DMS153 (cell line): ENCODE data around the gene REEP6.

Experiments
- DNase-seq: peaks from one replicate; lab custom pipeline; 2025; lab: John Stamatoyannopoulos, UW

The REEP6 gene

DNA sequence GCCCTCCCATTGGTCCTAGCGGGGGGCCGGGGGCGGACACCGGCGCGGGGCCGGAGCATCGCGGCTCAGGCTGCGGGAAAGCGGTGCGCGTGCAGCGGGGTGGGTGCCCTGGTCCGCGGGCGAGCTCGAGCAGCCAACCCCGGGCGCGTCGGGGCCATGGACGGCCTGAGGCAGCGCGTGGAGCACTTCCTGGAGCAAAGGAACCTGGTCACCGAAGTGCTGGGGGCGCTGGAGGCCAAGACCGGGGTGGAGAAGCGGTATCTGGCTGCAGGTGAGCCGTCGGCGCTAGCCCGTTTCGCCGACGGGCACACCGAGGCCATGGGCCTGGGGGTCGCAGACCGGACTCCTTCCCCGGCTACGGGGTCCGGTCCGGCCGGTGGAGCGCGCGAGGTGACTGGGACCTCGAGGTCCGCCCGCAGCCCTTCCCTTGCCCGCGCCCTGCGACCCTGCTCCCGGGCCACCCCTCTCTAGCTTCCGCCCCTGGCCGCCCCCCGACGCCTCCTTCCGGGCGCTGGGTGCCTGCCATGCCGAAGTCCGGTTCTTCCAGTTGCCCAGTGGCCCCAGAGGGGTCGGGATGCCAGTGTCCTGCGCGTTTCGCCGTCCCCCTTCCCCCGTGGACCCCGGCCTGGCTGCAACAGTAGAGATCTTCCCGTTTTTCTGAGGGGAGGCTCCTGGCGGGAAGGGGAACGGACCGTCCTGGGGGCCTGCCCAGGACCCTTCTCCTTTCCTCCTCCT lies at the start of gene REEP6:
REEP6 (plus strand) TSS at position 68 of the 735 bp plus-strand sequence; CDS start at position 157, 89 bp downstream.
- DNase-seq: no peak

DNA sequence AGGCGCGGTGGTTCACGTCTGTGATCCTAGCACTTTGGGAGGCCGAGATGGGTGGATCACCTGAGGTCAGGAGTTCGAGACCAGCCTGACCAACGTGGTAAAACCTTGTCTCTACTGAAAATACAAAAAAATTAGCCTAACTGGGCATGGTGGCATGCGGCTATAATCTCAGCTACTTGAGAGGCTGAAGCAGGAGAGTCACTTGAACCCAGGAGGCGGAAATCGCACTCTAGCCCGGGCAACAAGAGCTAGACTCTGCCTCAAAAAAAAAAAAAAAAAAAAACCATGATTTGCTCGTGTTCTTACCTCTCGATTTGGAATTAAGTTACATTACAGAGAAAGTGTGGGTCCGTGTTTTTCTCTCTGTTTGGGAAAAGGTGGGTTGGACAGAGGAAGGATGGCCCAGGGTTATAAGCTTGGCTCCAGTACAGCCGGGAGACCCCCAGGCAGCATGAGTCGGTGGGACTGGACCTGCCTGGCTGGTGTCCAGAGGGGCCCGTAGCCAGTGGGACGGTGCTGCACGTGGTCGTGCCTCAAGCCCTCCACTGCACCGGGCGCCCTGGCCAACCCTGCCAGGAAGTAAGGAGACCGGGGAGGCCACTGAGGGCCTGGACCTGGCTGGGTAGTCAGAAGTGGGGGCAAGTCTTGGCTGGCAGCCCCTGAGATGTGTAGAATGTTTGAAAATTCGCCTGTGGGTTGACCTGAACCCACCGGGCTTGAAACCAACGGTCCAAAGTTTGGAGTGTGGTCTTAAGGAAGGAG lies 49.1 kb upstream of the REEP6 start:
- DNase-seq: no peak

DNA sequence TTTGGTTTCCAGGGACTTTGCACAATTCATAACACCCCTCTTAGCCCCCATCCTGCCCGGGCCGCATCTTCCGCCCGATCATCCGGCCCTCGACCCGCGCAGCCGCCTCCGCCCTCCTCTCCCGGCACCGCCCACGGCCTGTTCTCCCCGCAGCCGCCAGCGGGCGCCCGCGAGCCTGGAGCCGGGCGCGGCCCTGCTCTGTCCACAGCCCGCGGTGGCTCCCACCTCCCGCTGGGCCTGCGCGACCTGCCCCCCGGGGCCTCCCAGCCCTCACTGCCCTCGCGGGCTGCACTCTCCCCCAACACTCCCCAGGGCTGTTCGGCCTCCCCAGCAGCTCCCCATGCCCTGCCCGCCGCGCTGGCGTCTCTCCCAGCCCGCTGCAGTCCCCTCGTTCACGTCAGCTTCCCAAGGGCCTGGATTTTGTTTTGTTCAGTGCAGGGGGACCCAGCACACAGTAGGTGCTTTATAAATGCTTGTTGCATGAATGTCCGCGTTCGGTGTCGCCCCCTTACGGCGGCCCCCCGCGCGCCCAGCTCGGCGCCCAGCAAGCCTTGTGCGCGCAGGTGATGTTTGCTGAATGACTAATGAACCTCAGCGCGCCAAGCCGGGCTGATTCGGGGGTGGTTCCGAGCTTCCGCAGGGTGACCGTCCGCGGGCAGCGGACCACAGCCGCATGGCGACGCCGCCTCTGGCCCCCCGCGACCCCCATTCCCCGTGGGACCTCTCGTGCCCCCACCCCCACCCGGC lies 45.6 kb upstream of the REEP6 start:
- no peak for DNase-seq

DNA sequence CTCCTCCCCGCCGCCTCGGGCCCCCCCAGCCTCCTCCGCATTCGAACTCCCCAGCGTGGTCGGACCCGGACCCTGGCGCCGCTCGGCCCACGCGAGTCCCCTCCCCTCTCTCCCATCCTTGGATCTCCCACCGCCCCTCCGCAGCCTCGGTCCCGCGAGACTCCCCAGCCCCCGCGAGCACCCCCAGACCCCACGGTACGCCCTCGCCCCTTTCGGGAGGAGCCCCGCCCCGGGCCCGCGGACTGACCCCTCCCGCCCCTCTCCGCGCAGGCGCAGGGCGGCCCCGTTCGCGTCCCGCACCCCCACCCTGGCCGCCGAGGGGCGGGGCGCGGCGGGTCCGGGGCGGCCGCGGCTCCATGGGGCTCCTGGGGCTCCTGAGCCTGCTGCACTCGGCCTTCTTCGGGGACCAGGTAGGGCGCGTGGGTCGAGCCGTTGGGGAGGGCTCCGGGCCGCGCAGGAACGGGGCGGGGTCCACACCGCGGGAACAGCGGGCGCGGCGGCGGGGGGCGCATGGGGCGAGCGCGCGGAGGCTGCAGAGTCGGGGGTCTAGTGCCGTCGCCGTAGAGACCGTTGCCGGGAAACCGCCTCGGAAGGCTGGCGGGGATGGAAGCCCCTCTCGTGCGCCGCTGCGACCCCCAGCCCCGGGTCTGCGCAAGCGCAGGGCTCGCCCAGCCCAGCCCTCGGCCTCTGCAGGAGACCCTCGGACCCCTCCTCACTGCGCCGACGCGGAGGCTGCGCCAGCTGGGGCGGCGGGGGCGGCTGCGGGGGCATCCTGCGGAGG lies 44.9 kb upstream of the REEP6 start:
- DNase-seq: no peak

DNA sequence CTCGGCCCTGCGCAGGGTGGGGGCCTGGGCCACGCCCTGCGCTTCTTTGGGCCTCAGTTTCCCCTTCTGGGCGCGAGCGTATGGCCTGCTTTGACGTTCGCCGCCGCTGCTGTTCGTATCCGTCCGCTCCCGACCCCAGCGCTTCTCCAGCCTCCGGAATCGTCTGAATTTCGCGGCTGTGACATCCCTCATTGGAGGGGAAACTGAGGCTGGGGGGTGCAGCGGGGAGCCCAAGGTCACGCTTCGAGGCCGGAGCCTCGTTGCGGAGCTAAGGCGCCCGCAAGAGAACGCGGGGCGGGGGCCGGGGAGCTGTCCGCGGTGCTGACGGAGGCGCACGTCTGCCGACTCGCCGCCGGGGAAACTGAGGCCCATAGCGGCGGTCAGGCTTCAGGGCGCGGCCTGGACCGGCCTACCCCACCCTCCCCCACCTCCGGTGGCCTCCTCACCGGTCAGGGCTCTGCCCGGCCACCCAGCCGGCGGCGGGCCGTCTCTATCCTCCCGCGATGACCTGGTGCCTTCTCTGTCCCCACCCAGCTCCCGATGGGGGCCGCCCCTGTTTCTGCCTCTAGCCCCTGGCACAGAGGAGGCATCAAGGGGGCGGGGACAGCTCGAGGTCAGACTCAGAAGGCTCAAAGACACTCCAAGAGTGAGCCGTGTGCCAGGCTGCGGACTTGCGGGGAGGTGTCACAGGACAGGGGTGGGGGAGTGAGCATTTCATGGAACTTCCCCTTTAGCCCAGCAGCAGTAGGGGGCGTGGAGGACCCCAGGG lies 44.1 kb upstream of the REEP6 start:
- DNase-seq: no peak

DNA sequence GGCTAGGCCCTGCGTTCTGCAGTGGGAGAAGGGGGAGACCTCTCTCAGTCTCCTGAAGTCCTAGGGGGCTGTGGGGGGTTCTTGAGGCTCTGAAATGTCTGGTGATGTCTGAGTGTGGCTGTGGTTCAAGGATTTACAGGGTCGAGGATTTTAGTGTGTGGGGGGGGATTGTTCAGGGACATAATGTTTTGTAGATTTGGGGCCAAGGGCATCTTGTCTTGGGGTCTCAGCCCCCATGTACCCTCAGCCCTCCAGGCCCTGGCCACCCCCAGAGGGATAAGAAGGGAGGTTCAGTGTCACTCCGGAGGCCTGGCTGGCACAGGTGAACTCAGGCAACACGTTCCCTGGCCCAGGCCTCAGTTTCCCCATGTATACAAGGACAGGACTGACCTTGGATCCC lies 43.5 kb upstream of the REEP6 start:
- DNase-seq: no peak

DNA sequence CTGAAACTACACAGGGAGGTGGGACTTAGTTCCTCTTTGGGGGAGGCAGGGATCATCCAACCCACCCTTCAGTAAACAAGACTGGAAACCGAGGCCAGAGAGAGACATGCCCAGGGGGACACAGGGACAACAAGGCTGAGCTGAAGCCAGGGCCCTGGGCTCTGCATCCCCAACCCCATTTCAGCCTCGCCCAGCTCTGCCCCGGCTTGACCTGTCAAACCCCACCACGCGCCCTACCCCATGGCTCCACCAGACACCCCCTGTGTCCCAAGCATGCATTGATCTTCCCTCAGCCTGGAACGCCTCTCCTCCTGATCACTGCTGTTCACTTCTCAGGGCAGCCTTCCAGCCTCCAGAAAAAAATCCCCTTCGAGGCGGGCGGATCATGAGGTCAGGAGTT lies 43.0 kb upstream of the REEP6 start:
- no peak for DNase-seq

DNA sequence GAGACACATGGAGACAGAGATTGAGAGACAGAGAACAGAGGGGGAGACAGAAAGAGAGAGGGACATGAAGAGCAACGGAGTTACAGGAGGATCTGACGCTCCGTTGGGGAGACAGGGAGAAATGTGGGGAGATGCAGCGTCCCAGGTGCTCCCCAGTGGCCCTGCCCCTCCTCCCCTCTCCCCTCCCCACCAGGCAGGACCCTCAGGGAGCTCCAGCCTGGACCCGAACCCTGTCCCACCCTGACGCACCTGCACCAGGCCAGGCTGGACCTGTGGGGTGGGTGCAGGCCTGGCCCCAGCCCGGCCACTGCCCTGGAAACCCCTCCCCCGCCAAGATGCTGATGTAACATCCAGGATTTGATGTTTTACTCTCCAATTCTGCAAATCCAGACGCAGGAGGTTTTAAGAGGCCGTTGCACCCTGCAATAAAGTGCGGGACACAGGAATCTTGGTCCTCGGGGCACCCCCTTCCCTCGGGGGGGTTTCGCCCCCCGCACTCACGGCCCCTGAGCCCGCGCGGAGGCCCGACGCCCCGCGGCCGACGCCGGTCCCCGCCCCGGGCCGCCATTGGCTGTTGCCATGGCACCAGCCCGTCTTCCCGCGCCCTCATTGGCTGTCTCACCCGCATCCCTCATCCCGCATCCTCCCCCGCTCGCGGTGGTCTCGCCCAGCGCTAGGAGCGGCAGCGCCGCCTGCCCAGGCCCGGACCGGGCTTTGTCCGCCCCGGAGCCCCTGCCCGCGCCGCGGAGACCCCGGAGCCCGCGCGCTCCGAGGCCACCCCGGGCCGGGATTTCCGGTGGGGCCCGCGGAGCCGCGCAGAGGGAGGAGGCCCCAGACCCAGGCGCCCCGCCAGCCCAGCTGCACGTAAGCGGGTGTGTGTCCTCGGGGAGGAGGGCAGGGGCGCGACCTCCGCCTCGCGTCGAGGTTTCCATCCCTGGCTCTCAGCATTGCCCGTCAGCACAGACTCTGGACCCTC lies 41.2 kb upstream of the REEP6 start, which contains the start of gene APC2:
APC2 (plus strand) TSS at position 655 of the 976 bp plus-strand sequence. CDS start 2,881 bp downstream, outside the sequence.
- DNase-seq: no peak

DNA sequence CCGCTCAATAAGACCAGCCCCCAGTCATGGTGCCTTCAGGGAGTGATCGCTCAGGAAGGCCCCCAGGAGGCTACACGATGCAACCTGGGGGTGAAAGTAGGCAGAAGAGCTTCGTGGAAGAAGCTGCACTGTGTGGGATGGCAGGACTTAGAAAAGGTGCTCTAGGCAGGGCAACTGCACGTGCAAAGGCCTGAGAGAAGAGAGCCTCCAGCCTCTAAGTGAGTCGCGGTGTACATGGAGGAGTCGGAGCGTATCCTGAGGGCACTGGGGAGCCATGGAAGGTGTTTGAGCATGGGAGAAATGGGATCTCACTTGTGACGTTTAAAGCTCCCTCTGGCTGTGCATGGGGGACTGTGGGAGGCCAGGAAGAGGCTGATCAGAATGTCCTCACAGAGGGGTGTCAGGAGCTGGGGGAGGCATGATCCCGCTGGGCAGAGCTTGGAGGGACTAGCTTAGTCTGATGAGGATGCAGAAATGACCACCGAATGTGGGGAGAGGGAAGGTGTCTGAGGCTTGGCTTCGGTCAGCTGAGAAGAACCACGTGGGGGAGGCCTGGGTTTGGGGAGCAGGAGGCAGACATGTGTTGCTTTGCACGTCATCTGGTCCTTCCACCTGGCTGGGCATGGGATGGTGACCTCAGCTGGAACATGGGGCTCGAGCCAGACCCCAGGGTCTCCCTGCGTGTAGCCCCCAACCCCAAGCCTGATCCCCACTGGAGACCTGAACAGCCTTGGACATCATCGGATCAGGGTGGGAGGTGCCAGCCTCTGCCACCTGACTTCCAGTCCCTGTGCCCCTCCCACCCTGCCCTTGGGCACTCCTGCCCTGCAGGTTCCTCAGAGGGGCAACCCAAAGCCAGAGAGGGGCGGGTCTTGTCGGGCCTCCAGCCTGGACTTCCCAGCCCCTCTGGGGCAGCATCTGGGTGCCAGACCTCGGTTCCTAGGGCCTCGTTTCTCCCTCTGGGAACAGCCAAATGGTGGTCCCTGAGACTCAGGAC lies 39.9 kb upstream of the REEP6 start:
- no peak for DNase-seq

DNA sequence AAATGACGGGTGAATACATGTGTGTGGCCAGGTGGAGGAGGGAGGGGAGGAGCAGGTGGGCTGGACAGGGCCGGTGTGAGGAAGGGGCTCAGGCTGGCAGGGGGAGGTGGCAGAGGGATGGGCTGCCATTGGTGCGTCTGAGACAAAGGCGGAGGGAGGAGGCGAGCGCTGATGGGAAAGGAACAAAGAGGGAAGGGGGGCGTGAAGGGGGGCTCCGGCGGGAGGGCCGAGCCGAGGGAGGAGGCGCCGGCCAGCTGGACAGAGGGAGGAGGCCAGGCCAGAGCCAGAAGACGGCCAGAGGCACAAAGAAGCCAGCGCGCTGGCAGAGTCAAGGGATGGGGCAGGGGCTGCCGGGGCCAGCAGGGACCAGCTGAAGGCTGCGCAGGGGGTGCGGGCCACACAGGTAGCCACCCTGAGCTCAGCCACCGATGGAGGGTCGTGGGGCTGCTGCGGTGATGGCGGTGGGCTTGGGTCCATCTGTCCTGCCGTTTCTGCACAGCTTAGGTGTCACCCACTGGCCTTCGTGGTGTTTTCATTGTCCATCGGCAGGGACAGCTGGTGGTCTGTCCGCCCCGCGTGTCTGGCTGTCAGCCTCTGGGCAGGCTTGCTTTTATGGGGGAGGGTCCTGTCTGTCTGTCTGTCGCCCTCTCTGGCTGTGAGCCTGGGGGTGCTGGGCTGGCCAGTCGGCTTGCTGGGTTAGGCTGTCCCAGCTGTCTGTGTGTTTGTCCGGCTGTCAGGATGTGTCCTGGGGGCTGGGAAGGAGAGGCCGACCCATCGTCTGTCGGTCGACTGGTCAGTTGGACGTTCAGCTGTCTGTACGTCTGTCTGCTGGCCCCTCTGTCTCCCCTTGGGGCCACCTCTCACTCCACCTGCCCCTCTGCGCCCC lies 38.8 kb upstream of the REEP6 start:
- DNase-seq: no peak

DNA sequence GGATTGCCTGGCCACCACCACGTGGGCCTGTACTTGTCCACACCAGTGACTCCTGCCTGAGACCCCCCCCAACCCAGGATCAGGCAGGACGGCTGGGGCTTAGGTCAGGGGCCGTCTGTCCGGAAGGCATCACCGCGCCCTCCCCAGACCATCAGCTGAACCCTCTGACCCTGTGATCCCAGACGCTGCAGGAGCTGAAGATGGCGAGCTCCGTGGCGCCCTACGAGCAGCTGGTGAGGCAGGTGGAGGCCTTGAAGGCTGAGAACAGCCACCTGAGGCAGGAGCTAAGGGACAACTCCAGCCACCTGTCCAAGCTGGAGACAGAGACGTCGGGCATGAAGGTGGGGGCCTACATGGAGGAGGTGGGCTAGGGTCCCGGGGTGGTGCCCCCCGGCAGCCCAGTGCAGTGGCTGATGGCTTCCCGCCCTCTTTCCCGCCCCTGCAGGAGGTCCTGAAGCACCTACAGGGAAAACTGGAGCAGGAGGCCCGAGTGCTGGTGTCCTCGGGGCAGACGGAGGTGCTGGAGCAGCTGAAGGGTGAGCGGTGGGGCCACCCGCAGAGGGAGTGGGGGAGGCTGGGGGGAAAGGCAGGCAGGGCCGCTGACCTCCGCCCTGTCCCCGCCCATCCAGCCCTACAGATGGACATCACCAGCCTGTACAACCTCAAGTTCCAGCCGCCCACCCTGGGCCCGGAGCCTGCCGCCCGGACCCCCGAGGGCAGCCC lies 38.0 kb upstream of the REEP6 start:
- no peak for DNase-seq

DNA sequence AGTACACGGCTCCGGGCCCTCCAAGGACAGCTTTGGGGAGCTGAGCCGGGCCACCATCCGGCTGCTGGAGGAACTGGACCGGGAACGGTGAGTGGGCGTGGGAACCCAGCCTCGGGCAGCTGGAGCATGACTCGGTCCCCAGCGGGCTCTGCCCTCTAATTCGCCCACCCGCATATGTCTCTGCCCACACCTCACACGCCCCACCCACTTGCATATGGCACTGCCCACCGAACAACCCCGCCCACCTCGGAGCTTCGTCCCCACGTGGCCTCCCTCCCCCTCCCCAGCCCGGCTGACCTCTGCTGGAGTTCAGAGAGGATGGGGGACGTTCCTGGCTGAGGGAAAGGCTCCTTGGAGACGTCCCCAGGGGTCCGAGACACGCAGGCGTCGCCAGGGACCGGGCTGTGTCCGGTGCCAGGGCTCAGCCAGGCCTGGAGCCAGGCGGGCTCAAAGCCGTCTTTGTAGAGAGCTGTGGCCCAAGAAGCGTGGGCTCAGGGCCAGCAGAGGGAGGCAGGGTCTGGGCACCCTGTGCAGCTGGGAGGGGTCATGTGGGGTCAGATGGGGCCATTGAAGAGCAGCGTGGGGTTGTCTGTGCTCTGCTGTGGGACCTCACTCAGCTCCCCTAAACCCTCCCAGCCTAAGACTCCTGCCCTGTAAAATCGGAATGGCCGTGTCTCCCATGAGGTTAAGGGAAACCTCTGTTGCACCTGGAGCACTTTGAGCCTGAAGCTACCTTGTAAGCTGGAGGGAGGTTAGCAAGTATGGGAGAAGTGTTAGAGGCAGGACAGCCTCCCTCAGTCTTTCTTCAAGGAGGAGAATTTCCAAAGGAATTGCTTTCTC lies 37.2 kb upstream of the REEP6 start:
- no peak for DNase-seq

DNA sequence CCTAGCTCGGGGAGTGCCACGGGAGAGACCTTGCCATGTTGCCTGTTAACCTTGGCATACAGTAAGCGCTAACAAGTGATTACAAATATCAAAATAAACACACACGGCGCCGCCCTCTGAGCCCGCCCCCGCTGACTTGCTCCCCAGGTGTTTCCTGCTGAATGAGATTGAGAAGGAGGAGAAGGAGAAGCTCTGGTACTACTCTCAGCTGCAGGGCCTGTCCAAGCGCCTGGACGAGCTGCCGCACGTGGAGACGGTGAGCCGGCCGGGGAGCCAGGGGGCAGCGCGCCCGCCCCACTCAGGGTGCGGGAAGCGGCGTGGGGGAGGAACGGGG lies 36.0 kb upstream of the REEP6 start:
- DNase-seq: no peak

DNA sequence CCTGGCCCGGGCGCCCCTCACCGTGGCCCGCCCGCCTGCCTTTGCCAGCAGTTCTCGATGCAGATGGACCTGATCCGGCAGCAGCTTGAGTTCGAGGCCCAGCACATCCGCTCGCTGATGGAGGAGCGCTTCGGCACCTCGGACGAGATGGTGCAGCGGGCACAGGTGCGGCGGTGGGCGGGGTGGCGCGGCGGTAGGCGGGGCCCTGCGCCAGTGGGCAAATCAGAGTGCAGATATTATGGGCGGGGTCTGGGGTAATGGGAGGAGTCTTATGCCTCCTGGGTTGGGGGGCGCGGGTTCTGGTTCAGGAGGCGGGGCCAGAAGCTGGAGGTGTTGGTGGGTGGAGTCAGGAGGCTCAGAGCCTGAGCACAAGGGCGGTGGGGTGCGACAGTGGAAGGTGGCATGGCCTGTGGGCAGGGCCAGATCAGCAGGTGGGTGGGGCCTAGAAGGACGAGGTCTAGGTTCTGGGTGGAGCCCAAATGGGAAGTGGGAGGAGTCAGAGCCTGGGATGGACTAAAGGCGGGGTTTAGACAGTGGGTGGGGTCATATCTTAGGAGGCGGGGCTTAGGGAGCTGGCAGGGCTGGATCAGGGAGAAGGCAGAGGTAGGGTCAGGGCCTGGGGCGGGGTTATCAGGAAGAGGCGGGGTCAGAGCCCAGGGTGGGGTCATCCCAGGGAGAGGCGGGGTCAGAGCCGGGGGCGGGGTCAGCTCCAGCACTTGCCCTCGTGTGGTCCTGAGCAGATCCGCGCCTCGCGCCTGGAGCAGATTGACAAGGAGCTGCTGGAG lies 35.5 kb upstream of the REEP6 start:
- DNase-seq: no peak
